Endothelial cell of umbilical vein (primary cell): ENCODE data around the gene RENBP. TPM values are rescaled to one million over a fixed set of nuclear protein-coding genes. Genes with fewer than 3 reads are reported as not detected.

Experiments
- BruUV-seq: library from RNA; stranded (reverse); fragments of 400-500 nt; replicated peaks from 2 replicates; lab custom pipeline; 2021; lab: Mats Ljungman, UMichigan
- CTCF ChIA-PET: fragments of 300-600, 350-600 bp; sonication (Branson Sonifier 250); formaldehyde crosslinking; loops from one replicate; lab custom pipeline; 2021; ENCODE audit warnings: antibody characterized with exemption, inconsistent platforms; lab: Charles Lee
- POLR2A ChIA-PET: fragments of 300-600, 350-600 bp; sonication (Branson Sonifier 250); formaldehyde crosslinking; loops from one replicate; lab custom pipeline; 2021; ENCODE audit warnings: antibody characterized with exemption, inconsistent platforms; lab: Charles Lee
- DNase-seq: peaks from one replicate; pipeline ENCODE4 v3.0.0-alpha.2; 2011; ENCODE audit warnings: low read depth, low spot score
- FAIRE-seq: peaks from 2 replicates; lab custom pipeline; 2011; peaks lifted over from hg19 to GRCh38; lab: Jason Lieb, UNC
- H2AFZ ChIP-seq: 2 replicates; pipeline ENCODE4 v1.6.0; 2012; ENCODE audit warnings: low read depth, low read length, control low read depth, inconsistent platforms
- H3K27ac ChIP-seq: 2 replicates; pipeline ENCODE4 v1.5.1; 2011; ENCODE audit warnings: low read depth, mild to moderate bottlenecking, control low read depth, low read length, moderate library complexity; ENCODE audit not compliant: insufficient read depth
- H3K27me3 ChIP-seq, 2 experiments: 2 replicates each; pipeline versions ENCODE4 v1.6.0 to v1.6.1; 2011; ENCODE audit warnings: low read length in 2 of 2, mixed read lengths in 1 of 2; ENCODE audit not compliant: control insufficient read depth in 2 of 2, insufficient read depth in 2 of 2
- H3K36me3 ChIP-seq, 2 experiments: 2 replicates in 1 of 2; 3 replicates in 1 of 2; pipeline ENCODE4 v1.5.1; 2011; ENCODE audit warnings: low read length in 2 of 2, mild to moderate bottlenecking in 1 of 2, moderate library complexity in 1 of 2; ENCODE audit not compliant: control insufficient read depth in 2 of 2, insufficient read depth in 2 of 2; ENCODE audit errors: extremely low read depth in 1 of 2
- H3K4me1 ChIP-seq: 3 replicates; pipeline ENCODE4 v1.5.1; 2011; ENCODE audit warnings: mild to moderate bottlenecking, low read length; ENCODE audit not compliant: control insufficient read depth, insufficient read depth; ENCODE audit errors: extremely low read depth
- H3K4me2 ChIP-seq: 2 replicates; pipeline ENCODE4 v1.6.1; 2011; ENCODE audit warnings: low read length, control low read depth, mixed read lengths; ENCODE audit not compliant: insufficient read depth
- H3K4me3 ChIP-seq, 3 experiments: fragments of 200-600 bp in 1 of 3; sonication (generic), shearing (Covaris generic) in 1 of 3; replicated peaks in 1 of 3; 2 replicates each; pipeline ENCODE4 v1.5.1; 2011 to 2016; ENCODE audit warnings: control low read depth in 3 of 3, low read length in 3 of 3, mild to moderate bottlenecking in 2 of 3, inconsistent platforms in 1 of 3, low read depth in 1 of 3, moderate library complexity in 1 of 3; ENCODE audit not compliant: insufficient read depth in 1 of 3
- H3K79me2 ChIP-seq: 2 replicates; pipeline ENCODE4 v1.6.0; 2012; ENCODE audit warnings: low read length, inconsistent platforms; ENCODE audit not compliant: control insufficient read depth, insufficient read depth
- H3K9ac ChIP-seq: replicated peaks from 2 replicates; pipeline ENCODE3; 2011; ENCODE audit warnings: low read length, control low read depth; ENCODE audit not compliant: insufficient read depth; ENCODE audit errors: extremely low read depth
- H3K9me1 ChIP-seq: replicated peaks from 3 replicates; pipeline ENCODE4 v1.6.0; 2011; ENCODE audit warnings: mild to moderate bottlenecking, low read length; ENCODE audit not compliant: control insufficient read depth, insufficient read depth; ENCODE audit errors: extremely low read depth
- H3K9me3 ChIP-seq: replicated peaks from 2 replicates; pipeline ENCODE4 v1.5.1; 2012; ENCODE audit warnings: low read length, inconsistent platforms; ENCODE audit not compliant: control insufficient read depth, insufficient read depth
- H4K20me1 ChIP-seq: replicated peaks from 2 replicates; pipeline ENCODE3; 2011; ENCODE audit warnings: mild to moderate bottlenecking, low read length; ENCODE audit not compliant: control insufficient read depth, insufficient read depth; ENCODE audit errors: extremely low read depth
- EZH2 ChIP-seq: IDR thresholded peaks from 2 replicates; pipeline ENCODE4 v1.6.1; 2012; ENCODE audit warnings: borderline replicate concordance, low read depth, mild to moderate bottlenecking, moderate library complexity, low read length, inconsistent platforms; ENCODE audit not compliant: severe bottlenecking
- FOS ChIP-seq: IDR thresholded peaks from 2 replicates; pipeline ENCODE4 v1.6.1; 2011; ENCODE audit warnings: mild to moderate bottlenecking, low read length, moderate library complexity, borderline replicate concordance; ENCODE audit not compliant: insufficient read depth
- GATA2 ChIP-seq: IDR thresholded peaks from 2 replicates; pipeline ENCODE4 v1.7.0; 2011; ENCODE audit warnings: low read depth, mild to moderate bottlenecking, moderate library complexity, mixed read lengths, low read length; ENCODE audit not compliant: insufficient read length, insufficient read depth
- JUN ChIP-seq: IDR thresholded peaks from 2 replicates; pipeline ENCODE4 v1.6.1; 2011; ENCODE audit warnings: borderline replicate concordance, low read depth; ENCODE audit not compliant: insufficient read length, insufficient read depth
- MYC ChIP-seq: IDR thresholded peaks from one replicate; pipeline ENCODE4 v1.6.1; 2011; ENCODE audit warnings: mild to moderate bottlenecking, low read depth, low read length
- POLR2A ChIP-seq: IDR thresholded peaks from 2 replicates; pipeline ENCODE4 v1.6.1; 2012; ENCODE audit warnings: low read depth, mild to moderate bottlenecking, control low read depth, low read length
- POLR2AphosphoS5 ChIP-seq: IDR thresholded peaks from 2 replicates; pipeline ENCODE4 v1.6.1; 2012; ENCODE audit warnings: low read depth, mild to moderate bottlenecking, control low read depth, low read length, moderate library complexity; ENCODE audit not compliant: insufficient read depth
- dilution Hi-C: fragments of 300-500 bp; cut with MboI; formaldehyde crosslinking; loops from one replicate; pipeline ENCODE4 v1.15.0; 2019; ENCODE audit warnings: low sequenced_read_pairs; ENCODE audit not compliant: extremely low pct_ligation_motif_present
- intact Hi-C: fragments of 100-400 bp; cut with micrococcal nuclease; formaldehyde crosslinking; loops from one replicate; pipeline ENCODE4 v1.10.0; 2022
- polyA plus RNA-seq, 4 experiments: library from polyadenylated mRNA; depleted of rRNA in 3 of 4; stranded (reverse) in 3 of 4; unstranded in 1 of 4; fragments of >200 nt; gene quantifications; 2 replicates each; pipeline versions ENCODE4 v1.2.1 to v1.2.3, GENCODE V29; 2011 to 2012; ENCODE audit warnings: missing spikeins in 1 of 4
- total RNA-seq: library from RNA; stranded (reverse); gene quantifications from 2 replicates; pipeline ENCODE4 v1.2.3, GENCODE V29; 2021
- TF ChIP-seq, protein P1 (sequence below), 2 donors: IDR thresholded peaks; 1 replicate in 1 of 2; 2 replicates in 1 of 2; pipeline ENCODE4 v1.5.1; 2011; ENCODE audit warnings: low read length in 2 of 2, mild to moderate bottlenecking in 2 of 2, moderate library complexity in 2 of 2, control low read depth in 1 of 2, inconsistent platforms in 1 of 2, low read depth in 1 of 2; ENCODE audit not compliant: insufficient read depth in 1 of 2; ENCODE audit errors: extremely low read depth in 1 of 2
- TF ChIP-seq, protein P2 (sequence below): IDR thresholded peaks from 2 replicates; pipeline ENCODE4 v1.6.1; 2011; ENCODE audit not compliant: insufficient read depth, insufficient read length

RENBP gene
- total and polyA plus RNA-seq, 2 donors (not counting 3 experiments of a cell fraction or from before 2014, with no cell fraction given): 8.0 to 16.0 TPM

DNA sequence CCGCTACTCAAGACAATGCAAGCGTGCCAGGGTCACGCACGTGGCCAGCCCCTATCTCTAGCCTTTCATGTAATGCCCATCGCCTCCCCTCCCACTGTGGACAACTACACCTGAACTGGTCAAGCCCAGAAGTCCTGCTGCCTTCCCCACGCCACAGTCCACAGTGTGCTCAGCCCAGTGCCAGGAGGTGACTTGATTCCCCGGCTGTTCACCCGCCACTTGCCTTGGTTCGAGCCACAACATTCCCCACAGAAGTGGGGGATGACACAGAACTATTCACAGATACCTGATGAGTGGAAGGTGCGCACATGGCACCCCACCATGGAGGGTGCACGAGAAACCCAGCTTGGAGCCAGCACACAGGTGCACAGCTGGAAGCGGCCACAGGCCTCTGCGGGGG lies 25.2 kb downstream of the RENBP start:
- Histone ChIP-seq H3K4me3 (no peak overlapping the region), H4K20me1 (no peaks in the 10 kb centered on the region), H3K27me3 (no peaks in the 10 kb centered on the region), H3K36me3 (peaks cover 0 to 3% of the 10 kb centered on the region in 2 experiments), H3K27ac (no peak overlapping the region), H3K4me2 (no peak overlapping the region), H3K79me2 (no peaks in the 10 kb centered on the region), H3K9me1 (no peaks in the 10 kb centered on the region), H3K4me1 (peaks cover 11% of the 10 kb centered on the region), H3K9me3 (no peaks in the 10 kb centered on the region), H3K9ac (no peak overlapping the region), H2AFZ (no peak overlapping the region)
- FAIRE-seq: no peak
- dilution Hi-C loops (no loop called here), intact Hi-C loops (no loop called here)
- CTCF ChIA-PET: no interaction called here
- BruUV-seq: no TSS peak
- no peak for DNase-seq
- POLR2A ChIA-PET: no interaction called here
- no peak for TF ChIP-seq GATA2
- no peak for TF ChIP-seq EZH2
- TF ChIP-seq, protein P1, sequence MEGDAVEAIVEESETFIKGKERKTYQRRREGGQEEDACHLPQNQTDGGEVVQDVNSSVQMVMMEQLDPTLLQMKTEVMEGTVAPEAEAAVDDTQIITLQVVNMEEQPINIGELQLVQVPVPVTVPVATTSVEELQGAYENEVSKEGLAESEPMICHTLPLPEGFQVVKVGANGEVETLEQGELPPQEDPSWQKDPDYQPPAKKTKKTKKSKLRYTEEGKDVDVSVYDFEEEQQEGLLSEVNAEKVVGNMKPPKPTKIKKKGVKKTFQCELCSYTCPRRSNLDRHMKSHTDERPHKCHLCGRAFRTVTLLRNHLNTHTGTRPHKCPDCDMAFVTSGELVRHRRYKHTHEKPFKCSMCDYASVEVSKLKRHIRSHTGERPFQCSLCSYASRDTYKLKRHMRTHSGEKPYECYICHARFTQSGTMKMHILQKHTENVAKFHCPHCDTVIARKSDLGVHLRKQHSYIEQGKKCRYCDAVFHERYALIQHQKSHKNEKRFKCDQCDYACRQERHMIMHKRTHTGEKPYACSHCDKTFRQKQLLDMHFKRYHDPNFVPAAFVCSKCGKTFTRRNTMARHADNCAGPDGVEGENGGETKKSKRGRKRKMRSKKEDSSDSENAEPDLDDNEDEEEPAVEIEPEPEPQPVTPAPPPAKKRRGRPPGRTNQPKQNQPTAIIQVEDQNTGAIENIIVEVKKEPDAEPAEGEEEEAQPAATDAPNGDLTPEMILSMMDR (IDR thresholded peaks at IDR 0.05; ENCODE audit: extremely low read depth in 1 of 2, insufficient read depth in 1 of 2, low read depth in 1 of 2, low read length in 2 of 2): no peak
- TF ChIP-seq, protein P2, sequence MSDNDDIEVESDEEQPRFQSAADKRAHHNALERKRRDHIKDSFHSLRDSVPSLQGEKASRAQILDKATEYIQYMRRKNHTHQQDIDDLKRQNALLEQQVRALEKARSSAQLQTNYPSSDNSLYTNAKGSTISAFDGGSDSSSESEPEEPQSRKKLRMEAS: no peak
- no peak for TF ChIP-seq POLR2AphosphoS5
- TF ChIP-seq FOS: no peak
- TF ChIP-seq JUN: no peak
- TF ChIP-seq MYC: no peak
- no peak for TF ChIP-seq POLR2A
